ENCODE measurements around the gene MS4A8.

MS4A8 gene

GRCh38 chr11:60699284-60699691 is at the start of gene MS4A8:
MS4A8 (plus strand) TSS chr11:60699612; CDS start chr11:60700861, 1,249 bp downstream.
- no peak for TF ChIP-seq CTCF (IDR thresholded peaks at IDR 0.05)

- peak; percentile 36; the same call in 1 of the 2 replicates for TF ChIP-seq CTCF (IDR thresholded peaks at IDR 0.05)
Observed at GRCh38 chr11:60657888-60658287, 41.5 kb upstream of the MS4A8 start.

GRCh38 chr11:60658409-60658808 is 41.0 kb upstream of the MS4A8 start:
- TF ChIP-seq CTCF (IDR thresholded peaks at IDR 0.05), result no peak

- no peak for TF ChIP-seq CTCF (IDR thresholded peaks at IDR 0.05)
Observed at GRCh38 chr11:60672255-60672654, 27.2 kb upstream of the MS4A8 start.

- TF ChIP-seq CTCF (IDR thresholded peaks at IDR 0.05), result no peak
Observed at GRCh38 chr11:60679879-60680278, 19.5 kb upstream of the MS4A8 start.

- no peak for TF ChIP-seq CTCF (IDR thresholded peaks at IDR 0.05)
Observed at GRCh38 chr11:60680455-60681119, 18.8 kb upstream of the MS4A8 start.

GRCh38 chr11:60691661-60692060 is 7.8 kb upstream of the MS4A8 start:
- TF ChIP-seq CTCF (IDR thresholded peaks at IDR 0.05), result no peak

GRCh38 chr11:60699936-60700335 is 524 bp downstream of the MS4A8 start:
- no peak for TF ChIP-seq CTCF (IDR thresholded peaks at IDR 0.05)

Data from LNCAP (cell line).